ENCODE measurements around the gene HSD17B10. TPM values are rescaled to one million over a fixed set of nuclear protein-coding genes. Genes with fewer than 3 reads are reported as not detected.
A peak's percentile ranks its signal among the peaks of the same experiment; 100 is the strongest.
"Not testable (repeated sequence)": the region's sequence is repeated elsewhere in the genome, so short reads cannot be mapped to it uniquely, and the experiment has no call there.

HSD17B10 gene
- total and polyA plus RNA-seq, 5 donors: 89.3 to 113 (median 107) TPM

DNA sequence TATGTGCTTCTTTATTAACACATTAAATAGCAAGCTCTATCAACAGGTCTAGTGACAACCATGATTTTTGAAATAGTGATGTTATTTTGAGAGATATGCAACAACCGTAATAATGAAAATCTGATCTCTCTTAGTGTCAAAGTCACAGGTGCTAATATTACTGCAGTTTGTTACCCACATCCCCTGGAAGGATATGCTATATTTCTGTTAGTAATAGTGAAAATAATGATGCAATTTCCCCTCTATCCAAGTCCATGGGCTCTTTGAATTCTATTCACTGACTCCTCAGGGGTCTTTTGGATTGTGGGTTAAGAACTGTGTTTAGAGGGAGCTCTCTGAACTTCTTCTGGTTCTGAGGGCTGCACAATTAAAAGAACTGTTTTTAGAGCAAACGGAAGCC is 3.0 kb upstream of the HSD17B10 start:
- Histone ChIP-seq H3K4me1 (ENCODE audit: control insufficient read depth, insufficient read depth, low read length) (no peaks in the 10 kb centered on the region), H3K27ac (ENCODE audit: low read length) (no peak overlapping the region), H3K9me3 (ENCODE audit: control insufficient read depth, low read length) (no peaks in the 10 kb centered on the region), H3K4me3 (ENCODE audit: low read length) (no peak overlapping the region), H3K27me3 (ENCODE audit: control insufficient read depth, insufficient read depth) (no peaks in the 10 kb centered on the region)
- DNase-seq: no peak
- intact Hi-C loops (cut with DNase I): loop anchor here in 2 of 4 donors (5.0 to 10.0 kb wide), 2 partner anchors 120 to 122 kb away; no protein-coding TSS in a partner anchor
- WGBS: 75% methylated on average over 2 of the region's 2 CpGs
- no peak for ATAC-seq

DNA sequence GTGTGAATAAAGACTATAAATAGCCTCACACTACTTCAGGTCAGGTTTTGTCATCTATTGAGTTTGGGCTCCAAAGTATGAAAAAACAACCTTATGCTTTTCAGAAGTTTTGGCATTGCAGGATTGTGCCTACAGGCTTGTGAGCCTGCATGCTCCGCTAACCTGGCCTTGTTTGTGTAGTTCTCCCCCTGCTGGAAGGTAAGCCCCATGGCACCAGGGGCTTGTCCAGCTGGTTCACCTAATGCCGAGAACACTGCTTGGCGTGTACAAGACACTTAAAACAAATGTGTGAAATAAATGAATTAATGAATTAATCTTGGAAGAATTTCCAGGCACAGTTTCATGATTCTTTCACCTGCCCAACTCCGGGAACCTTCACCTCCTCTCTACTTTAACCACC is 1.8 kb upstream of the HSD17B10 start:
- intact Hi-C loops (cut with DNase I): loop anchor here in 2 of 4 donors (5.0 to 10.0 kb wide), 2 partner anchors 119 to 121 kb away; no protein-coding TSS in a partner anchor

DNA sequence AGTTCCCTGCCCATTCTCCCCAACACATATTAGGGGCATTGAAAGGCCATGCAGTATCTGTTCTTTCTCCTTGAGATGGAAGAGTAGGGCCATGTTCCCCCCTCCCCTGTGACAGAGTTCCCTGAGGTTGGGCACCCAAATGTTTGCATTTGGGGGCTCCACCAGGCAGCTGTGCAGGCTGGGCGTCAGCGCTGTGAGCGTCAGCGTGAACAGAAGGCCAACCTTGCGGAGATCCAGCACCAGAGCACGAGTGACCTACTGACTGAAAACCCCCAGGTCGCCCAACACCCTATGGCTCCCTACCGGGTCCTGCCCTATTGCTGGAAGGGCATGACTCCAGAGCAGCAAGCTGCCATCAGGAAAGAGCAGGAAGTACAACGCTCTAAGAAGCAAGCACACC is 3.9 kb downstream of the HSD17B10 start:
- no peak for DNase-seq
- no peak for ATAC-seq
- 92% methylated on average over 9 of the region's 9 CpGs for WGBS
- Histone ChIP-seq H3K27ac (ENCODE audit: low read length) (no peak overlapping the region), H3K4me1 (ENCODE audit: control insufficient read depth, insufficient read depth, low read length) (no peaks in the 10 kb centered on the region), H3K27me3 (ENCODE audit: control insufficient read depth, insufficient read depth) (no peaks in the 10 kb centered on the region), H3K4me3 (ENCODE audit: low read length) (no peak overlapping the region), H3K9me3 (ENCODE audit: control insufficient read depth, low read length) (no peaks in the 10 kb centered on the region)
- intact Hi-C loops (cut with DNase I): loop anchor here in 1 of 4 donors (10.0 kb wide), 1 partner anchor 115 kb away; no protein-coding TSS in a partner anchor

More for the DNA sequence above, 1.8 kb upstream of the HSD17B10 start:
- Histone ChIP-seq H3K4me1 (ENCODE audit: control insufficient read depth, insufficient read depth, low read length) (no peaks in the 10 kb centered on the region), H3K27ac (ENCODE audit: low read length) (no peak overlapping the region), H3K9me3 (ENCODE audit: control insufficient read depth, low read length) (no peaks in the 10 kb centered on the region), H3K4me3 (ENCODE audit: low read length) (no peak overlapping the region), H3K27me3 (ENCODE audit: control insufficient read depth, insufficient read depth) (no peaks in the 10 kb centered on the region)
- 6% methylated on average over 4 of the region's 4 CpGs for WGBS
- DNase-seq (peak; percentile 31 to 67 (median 64)), ATAC-seq (peak; percentile 41 to 59)

- intact Hi-C loops (cut with DNase I): loop anchor here in 1 of 4 donors (10.0 kb wide), 1 partner anchor 115 kb away; no protein-coding TSS in a partner anchor
- 94% methylated on average over 8 of the region's 8 CpGs for WGBS
- Histone ChIP-seq H3K27me3 (ENCODE audit: control insufficient read depth, insufficient read depth) (no peaks in the 10 kb centered on the region), H3K4me1 (ENCODE audit: control insufficient read depth, insufficient read depth, low read length) (no peaks in the 10 kb centered on the region), H3K27ac (ENCODE audit: low read length) (no peak overlapping the region), H3K9me3 (ENCODE audit: control insufficient read depth, low read length) (no peaks in the 10 kb centered on the region), H3K4me3 (ENCODE audit: low read length) (no peak overlapping the region)
- ATAC-seq (no peak), DNase-seq (no peak)
These were observed 4.4 kb downstream of the HSD17B10 start for GRCh38 chrX:53429755-53430154.

GRCh38 chrX:53422861-53423306 is 11.3 kb downstream of the HSD17B10 start, which contains the start of gene RIBC1:
Gene RIBC1, plus strand, starts transcription at chrX:53422873. Its CDS starts 3,404 bp downstream, at chrX:53426277.
- H3K27ac ChIP-seq (ENCODE audit: low read length): peak within 1 kb of the TSS; percentile 74
- no peaks in the 10 kb centered on the region for H3K9me3 ChIP-seq (ENCODE audit: control insufficient read depth, low read length)
- H3K4me1 ChIP-seq (ENCODE audit: control insufficient read depth, insufficient read depth, low read length): peaks cover 5% of the 10 kb centered on the region
- H3K4me3 ChIP-seq (ENCODE audit: low read length): peak within 1 kb of the TSS; percentile 59
- intact Hi-C loops (cut with DNase I): no loop called here
- DNase-seq (no peak), ATAC-seq (peak in 1 of 2 donors; percentile 23)
- WGBS: under 1% methylated on average over 17 of the region's 17 CpGs
- H3K27me3 ChIP-seq (ENCODE audit: control insufficient read depth, insufficient read depth): no peaks in the 10 kb centered on the region

- peak; percentile 98 for ATAC-seq
- WGBS: under 1% methylated on average over 75 of the region's 75 CpGs
These were observed 11.9 kb downstream of the HSD17B10 start, which contains the start of gene SMC1A for GRCh38 chrX:53422086-53422860. Gene SMC1A, minus strand, starts transcription at chrX:53422654. Its CDS starts 54 bp downstream, at chrX:53422600.

DNA sequence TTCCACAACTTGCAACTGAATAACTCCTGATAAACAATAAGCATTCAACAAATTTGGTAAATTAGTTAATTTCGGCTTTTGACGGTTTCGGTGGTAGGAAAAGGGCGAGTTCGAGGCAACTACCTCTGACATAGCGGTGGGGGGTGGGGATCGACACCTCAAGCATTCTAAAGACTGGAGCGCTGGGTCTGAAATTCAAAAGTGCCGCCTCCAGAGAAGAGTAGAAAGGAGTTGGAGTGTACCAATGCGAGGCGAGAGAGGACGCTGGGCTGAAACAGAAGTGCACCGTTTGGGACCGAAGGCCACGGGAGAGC is 12.4 kb downstream of the HSD17B10 start:
- Histone ChIP-seq H3K27ac (ENCODE audit: low read length) (peak overlapping the region; percentile 74), H3K9me3 (ENCODE audit: control insufficient read depth, low read length) (no peaks in the 10 kb centered on the region), H3K27me3 (ENCODE audit: control insufficient read depth, insufficient read depth) (no peaks in the 10 kb centered on the region), H3K4me1 (ENCODE audit: control insufficient read depth, insufficient read depth, low read length) (peaks cover 5% of the 10 kb centered on the region), H3K4me3 (ENCODE audit: low read length) (peak overlapping the region; percentile 55)
- no peak for DNase-seq
- no peak for ATAC-seq
- WGBS: under 1% methylated on average over 15 of the region's 15 CpGs
- intact Hi-C loops (cut with DNase I): no loop called here

More at GRCh38 chrX:53422086-53422860, 11.9 kb downstream of the HSD17B10 start, which contains the start of gene SMC1A:
- H3K9me3 ChIP-seq (ENCODE audit: control insufficient read depth, low read length): no peaks in the 10 kb centered on the region
- H3K4me3 ChIP-seq (ENCODE audit: low read length): peak within 1 kb of the TSS; percentile 59
- H3K27me3 ChIP-seq (ENCODE audit: control insufficient read depth, insufficient read depth): no peaks in the 10 kb centered on the region
- intact Hi-C loops (cut with DNase I): no loop called here
- H3K4me1 ChIP-seq (ENCODE audit: control insufficient read depth, insufficient read depth, low read length): peaks cover 5% of the 10 kb centered on the region
- DNase-seq: peak; percentile 98 to 99 (median 99)
- peak within 1 kb of the TSS; percentile 74 for H3K27ac ChIP-seq (ENCODE audit: low read length)

- H3K4me3 ChIP-seq (ENCODE audit: low read length): peak overlapping the region; percentile 55
- intact Hi-C loops (cut with DNase I): no loop called here
- ATAC-seq (no peak), DNase-seq (no peak)
- 29% methylated on average over 2 of the region's 2 CpGs for WGBS
- no peaks in the 10 kb centered on the region for H3K9me3 ChIP-seq (ENCODE audit: control insufficient read depth, low read length)
- no peaks in the 10 kb centered on the region for H3K27me3 ChIP-seq (ENCODE audit: control insufficient read depth, insufficient read depth)
- H3K4me1 ChIP-seq (ENCODE audit: control insufficient read depth, insufficient read depth, low read length): peaks cover 5% of the 10 kb centered on the region
- no peak overlapping the region for H3K27ac ChIP-seq (ENCODE audit: low read length)
These were observed 13.0 kb downstream of the HSD17B10 start for GRCh38 chrX:53421125-53421524.

DNA sequence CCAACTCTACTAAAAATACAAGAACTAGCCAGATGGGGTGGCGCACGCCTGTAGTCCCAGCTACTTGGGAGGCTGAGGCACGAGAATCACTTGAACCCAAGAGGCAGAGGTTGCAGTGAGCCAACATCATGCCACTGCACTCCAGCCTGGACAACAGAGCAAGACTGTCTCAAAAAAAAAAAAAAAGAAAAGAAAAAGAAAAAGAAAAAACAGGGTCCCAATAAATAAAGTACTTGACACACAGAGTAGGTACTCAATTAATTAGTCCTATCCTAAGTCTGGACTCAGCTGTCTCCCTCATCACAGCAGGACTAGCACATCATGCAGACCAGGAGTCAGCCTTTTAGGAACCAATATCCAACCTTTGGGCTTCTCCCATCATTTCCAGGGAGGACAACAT is 13.8 kb downstream of the HSD17B10 start:
- H3K27ac ChIP-seq (ENCODE audit: low read length); intact Hi-C loops (cut with DNase I); ATAC-seq; H3K4me3 ChIP-seq (ENCODE audit: low read length); H3K4me1 ChIP-seq (ENCODE audit: control insufficient read depth, insufficient read depth, low read length); H3K27me3 ChIP-seq (ENCODE audit: control insufficient read depth, insufficient read depth); DNase-seq; H3K9me3 ChIP-seq (ENCODE audit: control insufficient read depth, low read length): not testable (repeated sequence)
- 95% methylated on average over 3 of the region's 3 CpGs for WGBS

DNA sequence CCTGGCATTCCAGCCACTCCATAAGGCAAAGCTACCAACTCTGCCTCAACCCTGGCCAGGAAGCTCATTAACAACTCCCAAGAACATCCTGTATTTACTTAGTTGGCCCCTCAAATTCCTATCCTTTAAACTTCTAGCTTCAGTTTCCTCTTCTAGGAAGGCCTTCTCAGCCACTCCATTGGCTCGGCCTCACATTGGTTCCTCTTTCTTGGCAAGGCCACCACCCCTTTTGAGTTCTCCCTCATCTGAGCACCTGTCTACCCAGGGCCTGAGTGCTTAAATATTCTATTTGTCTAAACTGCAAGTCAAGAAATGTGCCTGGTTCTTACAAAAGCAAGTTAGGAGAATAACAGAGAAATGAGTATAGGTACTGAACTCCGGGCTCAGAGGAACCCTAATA is 21.7 kb downstream of the HSD17B10 start:
- H3K27me3 ChIP-seq (ENCODE audit: control insufficient read depth, insufficient read depth): no peaks in the 10 kb centered on the region
- H3K4me3 ChIP-seq (ENCODE audit: low read length): no peak overlapping the region
- no peak overlapping the region for H3K27ac ChIP-seq (ENCODE audit: low read length)
- no peak for ATAC-seq
- DNase-seq: no peak
- no peaks in the 10 kb centered on the region for H3K9me3 ChIP-seq (ENCODE audit: control insufficient read depth, low read length)
- intact Hi-C loops (cut with DNase I): no loop called here
- no peaks in the 10 kb centered on the region for H3K4me1 ChIP-seq (ENCODE audit: control insufficient read depth, insufficient read depth, low read length)
- 95% methylated on average over 2 of the region's 2 CpGs for WGBS

- ATAC-seq: no peak
- 91% methylated on average over 10 of the region's 10 CpGs for WGBS
These were observed 30.6 kb downstream of the HSD17B10 start for GRCh38 chrX:53403535-53403934.

More at GRCh38 chrX:53403535-53403934, 30.6 kb downstream of the HSD17B10 start:
- no peak for DNase-seq
- Histone ChIP-seq H3K27me3 (ENCODE audit: control insufficient read depth, insufficient read depth) (no peaks in the 10 kb centered on the region), H3K9me3 (ENCODE audit: control insufficient read depth, low read length) (no peaks in the 10 kb centered on the region), H3K4me1 (ENCODE audit: control insufficient read depth, insufficient read depth, low read length) (no peaks in the 10 kb centered on the region), H3K27ac (ENCODE audit: low read length) (no peak overlapping the region), H3K4me3 (ENCODE audit: low read length) (no peak overlapping the region)
- intact Hi-C loops (cut with DNase I): no loop called here

Measured in right cardiac atrium (tissue), 5 donors.